ENCODE results near the gene FAM118B.
A peak's percentile ranks its signal among the peaks of the same experiment; 100 is the strongest.
"Not testable (repeated sequence)": the region's sequence is repeated elsewhere in the genome, so short reads cannot be mapped to it uniquely, and the experiment has no call there.

The FAM118B gene

DNA sequence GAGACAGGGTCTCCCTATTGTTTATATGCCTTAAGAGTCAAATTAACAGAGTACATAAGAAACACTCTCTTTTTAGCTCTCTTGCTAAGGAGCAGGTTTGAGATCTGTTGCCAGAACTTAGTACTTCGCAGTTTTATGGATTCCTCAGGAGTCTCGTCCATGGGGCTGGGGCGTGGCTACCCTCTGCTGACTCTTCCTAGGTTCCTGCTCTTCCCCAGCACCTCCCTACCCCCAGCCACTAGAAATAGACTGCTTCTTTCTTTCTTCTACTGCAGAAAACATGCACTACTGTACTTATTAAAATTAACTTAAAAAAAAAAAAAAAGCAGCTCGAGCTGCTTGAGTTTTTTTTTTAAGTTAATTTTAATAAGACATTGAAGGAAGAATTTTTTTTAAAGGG, 8.0 kb downstream of the FAM118B start:
- no peak for DNase-seq

DNA sequence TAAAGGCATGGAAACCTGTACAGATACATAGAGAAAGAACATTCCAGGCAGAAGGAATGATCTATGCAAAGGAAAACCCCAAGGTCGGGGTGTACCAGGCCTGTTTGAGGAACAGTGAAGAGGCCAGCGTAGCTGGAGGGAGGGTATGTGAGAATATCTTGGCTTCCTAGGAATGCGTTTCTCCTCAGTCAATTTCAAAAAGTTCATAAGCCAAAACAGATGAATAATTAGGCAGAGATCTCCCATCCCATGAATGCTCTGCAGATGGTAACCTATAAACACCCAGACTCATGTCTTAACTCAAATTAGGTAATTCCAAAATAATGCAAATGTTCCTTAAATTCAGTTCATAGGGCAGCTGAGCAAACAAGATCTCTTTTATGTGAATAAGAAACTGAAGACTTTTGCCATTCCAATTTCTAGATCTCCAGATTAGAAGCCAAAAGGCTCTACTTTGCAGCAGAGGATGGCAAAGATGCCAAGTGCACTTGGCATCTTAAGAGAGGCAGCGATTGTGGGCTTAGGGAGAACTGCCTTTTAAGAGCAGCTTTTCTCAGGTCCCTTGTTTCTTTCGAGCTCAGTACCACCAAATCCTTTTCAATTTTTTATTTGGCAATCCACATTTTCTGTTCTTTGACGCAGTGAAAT, 13.2 kb downstream of the FAM118B start:
- no peak for DNase-seq

DNA sequence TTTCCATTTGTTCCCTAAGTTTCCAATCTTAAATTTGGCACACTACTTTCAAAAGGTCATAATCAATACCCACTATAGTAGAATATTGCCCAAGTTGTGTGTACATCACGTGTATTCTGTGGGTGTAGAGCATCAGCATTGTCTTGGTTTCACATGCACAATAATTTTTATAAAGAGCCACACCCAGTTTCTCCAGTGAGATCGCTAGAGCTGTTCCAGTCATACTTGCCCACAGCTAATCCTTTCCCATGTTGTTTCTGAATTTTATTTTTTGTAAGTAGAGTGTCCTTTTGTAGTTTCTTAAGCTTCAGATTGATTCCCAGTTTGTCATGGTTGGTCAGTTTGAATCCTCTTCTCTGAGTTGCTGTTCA, 13.7 kb downstream of the FAM118B start:
- no peak for DNase-seq

GRCh38 chr11:126226334-126227084, 14.9 kb downstream of the FAM118B start:
- DNase-seq = no peak

DNA sequence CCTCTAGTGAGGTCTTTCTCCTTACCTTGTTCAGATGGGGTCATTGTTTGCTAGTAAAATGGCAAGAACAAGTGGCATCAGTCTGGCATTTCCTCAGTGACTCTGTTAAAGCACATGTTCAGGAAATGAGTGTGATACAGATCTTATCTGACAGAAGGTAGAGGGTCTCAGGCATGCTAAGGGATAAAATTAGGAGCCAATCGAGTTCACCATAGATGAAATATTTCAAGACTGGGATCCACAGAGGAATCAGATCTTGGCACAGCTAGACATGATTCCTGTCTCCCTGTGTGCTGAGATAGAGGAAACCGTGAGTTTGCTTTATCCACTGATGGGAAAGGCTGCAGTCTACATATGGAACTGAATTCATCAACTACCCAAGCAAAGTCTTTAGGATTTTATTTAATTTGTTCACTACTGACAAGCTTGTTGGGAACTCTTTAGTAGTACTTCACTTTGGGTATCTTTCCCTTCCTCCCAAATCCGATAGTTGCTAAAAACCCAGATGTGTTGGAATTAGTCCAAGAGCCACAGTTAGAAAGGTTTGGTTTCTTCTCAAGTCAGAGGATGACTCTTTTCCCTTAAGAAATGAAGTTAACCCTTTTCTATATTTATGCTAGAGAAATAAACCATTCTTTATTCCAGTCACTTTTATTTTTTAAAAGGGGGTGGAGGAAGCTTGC, 18.4 kb downstream of the FAM118B start:
- DNase-seq = no peak

DNA sequence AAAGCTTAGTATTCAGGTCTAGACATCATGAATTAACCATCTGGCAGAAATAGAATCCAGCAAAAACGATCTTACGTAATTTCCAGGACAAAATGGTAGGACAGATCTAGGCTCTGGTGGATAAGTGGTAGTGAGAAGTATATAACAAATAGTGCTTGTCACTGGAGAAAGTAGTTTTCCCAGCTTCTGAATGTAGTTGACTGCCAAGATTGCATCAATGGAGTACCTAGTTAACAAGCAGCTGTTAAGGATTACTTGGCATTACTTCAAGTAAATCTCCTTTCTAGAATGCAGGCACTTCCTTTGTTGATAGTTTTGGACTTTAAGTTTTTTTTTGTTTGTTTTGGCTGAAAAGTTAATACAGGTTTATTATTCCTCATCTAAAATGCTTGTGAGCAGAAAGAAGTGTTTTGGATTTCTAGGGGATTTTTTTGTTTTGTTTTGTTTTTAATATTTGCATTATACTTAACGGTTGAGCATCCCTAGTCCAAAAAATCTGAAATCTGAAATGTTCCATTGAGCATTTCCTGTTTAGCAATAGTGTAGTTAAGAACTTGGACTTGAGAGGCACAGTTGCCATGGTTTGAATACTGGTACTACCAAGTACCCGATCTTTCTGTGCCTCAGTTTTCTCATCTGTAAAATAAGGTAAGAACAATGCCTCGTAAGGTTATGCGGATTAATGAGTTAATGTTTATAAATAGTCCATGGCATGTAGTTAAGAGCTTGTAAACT, 20.3 kb downstream of the FAM118B start:
- DNase-seq = no peak

GRCh38 chr11:126232683-126233082, 21.1 kb downstream of the FAM118B start:
- DNase-seq = no peak

- no peak for DNase-seq
Measured at GRCh38 chr11:126233391-126233790, 21.8 kb downstream of the FAM118B start.

- no peak for DNase-seq
Measured at GRCh38 chr11:126246636-126247035, 35.1 kb downstream of the FAM118B start.

DNA sequence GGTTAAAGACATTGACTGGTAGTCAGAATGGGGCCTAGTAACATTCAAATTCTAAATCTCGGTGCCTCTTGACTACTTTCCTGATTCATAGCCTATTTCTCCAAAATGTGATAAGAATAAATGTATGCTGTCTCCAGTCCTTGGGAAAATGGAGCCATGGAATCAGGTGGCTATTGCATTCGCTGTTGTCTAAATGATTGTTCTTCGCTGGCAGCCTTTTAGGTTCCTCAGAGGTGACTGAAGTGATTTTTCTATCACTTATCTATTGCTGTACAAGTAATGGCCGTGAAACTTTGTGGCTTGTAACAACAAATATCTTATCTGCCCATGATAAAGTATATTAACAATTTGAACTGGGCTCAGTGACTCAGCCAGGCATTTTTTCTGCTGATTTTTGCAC, 41.7 kb downstream of the FAM118B start:
- DNase-seq = no peak

GRCh38 chr11:126254819-126255218, 43.2 kb downstream of the FAM118B start:
- no peak for DNase-seq

- DNase-seq = not testable (repeated sequence)
Measured at GRCh38 chr11:126255507-126255906, 43.9 kb downstream of the FAM118B start.

DNA sequence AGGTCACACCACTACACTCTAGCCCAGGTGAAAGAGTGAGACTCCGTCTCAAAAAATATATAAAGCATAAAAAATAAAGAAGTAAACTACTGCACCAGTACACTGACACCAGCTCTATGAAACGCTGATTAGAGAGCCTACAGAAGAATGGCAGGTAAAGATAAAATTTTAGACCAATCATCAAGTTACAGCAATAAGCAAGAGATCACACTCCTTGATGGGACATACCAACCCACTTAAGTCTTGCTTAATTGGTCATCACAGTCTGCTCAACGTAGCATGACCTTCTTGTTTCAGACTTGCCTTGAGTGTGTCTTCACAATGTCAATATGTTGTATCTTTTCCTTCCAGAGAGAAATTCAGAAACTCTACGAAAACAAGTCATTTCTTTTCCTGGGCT, 44.6 kb downstream of the FAM118B start:
- no peak for DNase-seq

DNA sequence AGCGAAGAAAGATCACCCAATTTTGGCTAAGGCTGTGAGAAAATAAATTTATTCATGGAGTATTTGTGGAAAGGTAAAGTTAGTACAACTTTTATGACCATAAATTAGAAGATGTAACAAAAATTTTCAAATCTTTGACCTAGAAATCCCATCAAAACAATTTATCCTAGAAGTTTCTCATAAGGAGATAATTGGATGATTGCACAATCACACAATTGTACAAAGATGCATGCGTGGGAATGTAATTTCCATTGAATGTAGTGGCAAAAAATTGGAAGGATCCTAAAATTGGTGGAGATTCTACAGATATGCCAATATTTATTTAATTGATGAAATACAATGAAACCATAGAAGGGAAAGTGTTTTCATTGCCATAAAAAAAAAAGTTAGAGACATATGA, 45.6 kb downstream of the FAM118B start:
- DNase-seq = no peak

- no peak for DNase-seq
Measured at GRCh38 chr11:126257764-126258163, 46.2 kb downstream of the FAM118B start.

GRCh38 chr11:126262216-126262615, 50.6 kb downstream of the FAM118B start:
- DNase-seq = no peak

GRCh38 chr11:126263489-126263888, 51.9 kb downstream of the FAM118B start:
- no peak for DNase-seq

DNA sequence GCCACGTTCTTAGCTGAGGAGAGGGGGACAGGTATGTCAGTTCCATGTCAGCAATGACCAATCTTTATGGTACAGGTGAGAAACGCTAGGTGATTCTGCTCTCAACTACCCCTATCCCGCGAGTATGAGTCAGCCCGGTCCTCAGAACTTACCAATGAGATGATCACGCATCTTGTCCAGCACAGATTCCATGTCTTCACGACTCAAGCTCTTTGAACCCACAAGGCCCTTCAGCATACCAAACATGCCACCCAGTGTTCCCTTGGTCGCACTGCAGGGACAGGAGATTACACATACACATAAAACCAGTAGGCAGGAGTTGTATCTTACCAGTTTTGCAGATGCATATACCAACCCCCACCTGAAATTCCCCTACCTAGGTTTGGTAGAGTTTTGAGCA, 54.2 kb downstream of the FAM118B start:
- DNase-seq = no peak

- no peak for DNase-seq
Measured at GRCh38 chr11:126267650-126268049, 56.1 kb downstream of the FAM118B start.

DNA sequence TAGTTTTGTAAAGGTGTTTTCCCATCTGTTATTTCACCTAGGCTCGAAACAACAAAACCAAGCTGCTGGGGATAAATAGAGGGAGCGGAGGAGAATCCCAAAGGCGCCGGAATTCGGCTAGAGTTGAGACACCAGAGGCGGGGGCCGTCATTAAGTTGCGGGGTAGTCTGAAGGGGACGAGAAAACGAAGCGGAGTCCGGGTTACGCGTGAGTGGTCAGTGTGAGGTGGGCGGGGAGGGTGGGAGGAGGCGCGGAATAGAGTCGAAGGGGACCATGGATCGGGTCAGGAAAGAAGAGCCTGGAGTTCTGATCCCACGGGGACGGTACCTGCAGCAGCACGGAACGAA, 56.8 kb downstream of the FAM118B start:
- no peak for DNase-seq

DNA sequence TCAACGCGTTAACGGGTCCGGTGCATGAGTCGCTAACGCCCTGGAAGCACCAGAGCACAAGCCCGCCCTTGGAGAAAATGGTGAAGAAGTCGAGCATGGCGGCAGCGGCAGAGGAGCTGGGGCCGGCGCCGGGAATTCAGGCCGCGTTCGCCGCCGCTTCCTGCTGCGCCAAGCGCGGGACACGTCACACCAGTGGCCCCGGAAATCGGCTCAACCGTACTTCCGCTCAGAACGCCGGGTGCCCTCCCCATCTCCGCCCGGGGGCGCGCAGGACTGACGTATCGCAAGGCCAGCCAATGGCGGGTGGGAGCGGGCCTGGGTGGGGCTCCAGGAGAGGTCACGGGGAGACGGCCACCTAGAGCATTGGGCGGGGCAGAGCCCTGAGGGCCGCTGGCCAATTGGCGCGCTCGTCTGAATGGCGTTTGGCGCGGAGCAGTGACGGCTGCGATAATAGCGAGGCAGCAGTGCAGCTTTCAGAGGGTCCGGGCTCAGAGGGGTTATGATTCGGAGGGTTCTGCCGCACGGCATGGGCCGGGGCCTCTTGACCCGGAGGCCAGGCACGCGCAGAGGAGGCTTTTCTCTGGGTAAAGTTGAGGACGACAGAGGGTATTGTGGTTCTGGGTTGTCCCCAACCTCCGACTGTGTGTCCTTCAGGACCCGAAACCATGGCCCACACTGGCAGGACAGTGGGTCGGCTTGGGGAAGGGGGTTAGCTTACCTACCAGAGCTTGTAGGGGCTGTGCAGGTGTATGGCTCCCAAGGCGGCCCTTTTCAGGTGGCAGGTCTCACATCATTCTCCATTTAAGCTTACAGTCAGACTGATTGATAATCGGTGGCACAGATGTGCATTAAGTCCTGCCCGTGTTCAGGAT, 57.4 kb downstream of the FAM118B start, which contains the start of the genes FOXRED1 and SRPRA:
Gene FOXRED1, plus strand, starts transcription at position 447 of the 872 bp plus-strand sequence. Its CDS starts 53 bp downstream, at position 500.
Gene SRPRA, minus strand, starts transcription at position 188 of the 872 bp plus-strand sequence. Its CDS starts 91 bp downstream, at position 97.
- peak; percentile 99 to 100 (median 99) for DNase-seq

DNA sequence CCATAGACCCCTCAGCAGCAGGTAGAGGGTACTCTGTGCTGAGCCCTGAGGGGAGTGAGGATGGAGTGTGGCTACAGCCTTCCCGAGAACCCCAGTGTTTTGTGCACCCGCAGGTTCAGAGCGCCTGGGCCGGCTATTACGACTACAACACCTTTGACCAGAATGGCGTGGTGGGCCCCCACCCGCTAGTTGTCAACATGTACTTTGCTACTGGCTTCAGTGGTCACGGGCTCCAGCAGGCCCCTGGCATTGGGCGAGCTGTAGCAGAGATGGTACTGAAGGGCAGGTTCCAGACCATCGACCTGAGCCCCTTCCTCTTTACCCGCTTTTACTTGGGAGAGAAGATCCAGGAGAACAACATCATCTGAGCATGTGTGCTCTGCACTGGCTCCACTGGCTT, 65.7 kb downstream of the FAM118B start:
- DNase-seq = no peak

All from NCI-H1417 (cell line).